OCI-LY3 (cell line): Measurements from ENCODE around the gene GPR3.
"Not testable (repeated sequence)": the region's sequence is repeated elsewhere in the genome, so short reads cannot be mapped to it uniquely, and the experiment has no call there.

ENCODE experiments used
- H2AFZ ChIP-seq: fragments of 200-600, 300-600 bp; shearing (Covaris generic); 2 replicates; pipeline ENCODE4 v1.6.0; 2014; ENCODE audit warnings: antibody characterized with exemption, low read depth, low read length
- H3K27ac ChIP-seq: fragments of 200-600, 300-600 bp; sonication (generic); 2 replicates; pipeline ENCODE4 v1.5.1; 2014; ENCODE audit warnings: mild to moderate bottlenecking, low read length, moderate library complexity, mixed read lengths
- H3K27me3 ChIP-seq: fragments of 200-600, 300-600 bp; sonication (generic); 2 replicates; pipeline ENCODE4 v1.6.1; 2014; ENCODE audit warnings: low read depth, low read length, mixed read lengths
- H3K36me3 ChIP-seq: fragments of 200-600, 300-600 bp; sonication (generic); replicated peaks from 2 replicates; pipeline ENCODE3; 2014; ENCODE audit warnings: low read depth, low read length, mixed read lengths
- H3K4me1 ChIP-seq: fragments of 300-600, 200-600 bp; sonication (generic); 2 replicates; pipeline ENCODE4 v1.6.1; 2014; ENCODE audit warnings: low read length, mixed read lengths
- H3K4me2 ChIP-seq: fragments of 200-600, 300-600 bp; sonication (generic); 2 replicates; pipeline ENCODE4 v1.6.1; 2014; ENCODE audit warnings: low read length, mixed read lengths
- H3K4me3 ChIP-seq: fragments of 300-600, 200-600 bp; sonication (generic); 2 replicates; pipeline ENCODE4 v1.5.1; 2014; ENCODE audit warnings: antibody characterized with exemption, mild to moderate bottlenecking, low read length, moderate library complexity
- H3K79me2 ChIP-seq: fragments of 300-600, 200-600 bp; shearing (Covaris generic); 2 replicates; pipeline ENCODE4 v1.6.1; 2014; ENCODE audit warnings: mild to moderate bottlenecking, low read length, mixed read lengths
- H3K9ac ChIP-seq: fragments of 300-600, 200-600 bp; shearing (Covaris generic); 2 replicates; pipeline ENCODE4 v1.6.0; 2014; ENCODE audit warnings: mild to moderate bottlenecking, low read length, moderate library complexity
- H3K9me3 ChIP-seq: fragments of 200-600, 300-600 bp; shearing (Covaris generic); 2 replicates; pipeline ENCODE4 v1.6.1; 2014; ENCODE audit warnings: low read length, mixed read lengths; ENCODE audit not compliant: insufficient read depth
- H4K20me1 ChIP-seq: fragments of 200-600, 300-600 bp; sonication (generic); 2 replicates; pipeline ENCODE4 v1.6.1; 2016; ENCODE audit warnings: low read length, mixed read lengths; ENCODE audit not compliant: insufficient read depth
- EZH2phosphoT487 ChIP-seq: fragments of 200-600 bp; shearing (Covaris generic); IDR thresholded peaks from 2 replicates; pipeline ENCODE4 v1.6.1; 2018; ENCODE audit warnings: antibody characterized with exemption, mixed run types, low read depth
- TF ChIP-seq, protein P1 (sequence below): fragments of 200-600, 300-600 bp; sonication (generic); IDR thresholded peaks from 2 replicates; pipeline ENCODE4 v1.5.1; 2014; ENCODE audit warnings: antibody characterized with exemption, low read length, low read depth

The GPR3 gene

DNA sequence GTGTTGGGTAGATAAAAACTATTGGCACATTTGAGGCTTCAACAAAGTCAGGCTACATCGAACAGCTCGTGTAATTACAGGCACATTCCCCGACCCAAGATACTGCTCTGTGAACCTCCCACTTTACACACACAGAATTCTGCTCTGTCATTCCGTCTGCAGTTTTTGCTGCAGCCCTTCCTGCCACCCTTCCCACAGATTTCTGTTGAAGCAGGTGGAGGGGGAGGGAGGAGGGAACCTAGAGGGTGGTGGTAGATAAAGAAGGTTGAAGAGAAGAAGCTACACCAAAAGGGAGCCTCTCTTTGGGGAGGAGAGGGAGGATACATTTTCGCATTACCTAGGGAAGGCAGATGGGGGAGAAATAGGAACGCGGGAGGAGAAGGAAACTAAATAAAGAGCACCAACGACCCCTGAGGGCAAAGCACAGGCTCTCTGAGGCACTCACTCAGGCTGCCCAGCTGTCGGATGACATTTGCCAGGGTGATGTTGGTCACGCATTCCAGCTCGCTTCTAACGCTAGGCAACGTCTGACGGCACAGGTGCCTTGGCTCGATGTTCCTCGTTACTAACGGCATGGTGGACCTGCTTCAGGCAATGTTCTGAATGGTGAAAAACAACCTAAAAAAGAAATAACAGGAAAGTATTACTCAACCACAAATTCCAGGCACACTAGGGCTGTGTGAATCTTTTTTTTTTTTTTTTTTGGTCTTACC is 36.0 kb downstream of the GPR3 start:
- Histone ChIP-seq H3K4me3 (no peak overlapping the region), H2AFZ (no peak overlapping the region), H3K36me3 (peaks cover 6% of the 10 kb centered on the region), H3K27ac (no peak overlapping the region), H3K9ac (no peak overlapping the region), H4K20me1 (peaks cover 27% of the 10 kb centered on the region), H3K4me1 (peaks cover 30% of the 10 kb centered on the region), H3K4me2 (no peak overlapping the region), H3K9me3 (no peaks in the 10 kb centered on the region), H3K27me3 (no peaks in the 10 kb centered on the region), H3K79me2 (peaks cover 7% of the 10 kb centered on the region)
- TF ChIP-seq, protein P1, sequence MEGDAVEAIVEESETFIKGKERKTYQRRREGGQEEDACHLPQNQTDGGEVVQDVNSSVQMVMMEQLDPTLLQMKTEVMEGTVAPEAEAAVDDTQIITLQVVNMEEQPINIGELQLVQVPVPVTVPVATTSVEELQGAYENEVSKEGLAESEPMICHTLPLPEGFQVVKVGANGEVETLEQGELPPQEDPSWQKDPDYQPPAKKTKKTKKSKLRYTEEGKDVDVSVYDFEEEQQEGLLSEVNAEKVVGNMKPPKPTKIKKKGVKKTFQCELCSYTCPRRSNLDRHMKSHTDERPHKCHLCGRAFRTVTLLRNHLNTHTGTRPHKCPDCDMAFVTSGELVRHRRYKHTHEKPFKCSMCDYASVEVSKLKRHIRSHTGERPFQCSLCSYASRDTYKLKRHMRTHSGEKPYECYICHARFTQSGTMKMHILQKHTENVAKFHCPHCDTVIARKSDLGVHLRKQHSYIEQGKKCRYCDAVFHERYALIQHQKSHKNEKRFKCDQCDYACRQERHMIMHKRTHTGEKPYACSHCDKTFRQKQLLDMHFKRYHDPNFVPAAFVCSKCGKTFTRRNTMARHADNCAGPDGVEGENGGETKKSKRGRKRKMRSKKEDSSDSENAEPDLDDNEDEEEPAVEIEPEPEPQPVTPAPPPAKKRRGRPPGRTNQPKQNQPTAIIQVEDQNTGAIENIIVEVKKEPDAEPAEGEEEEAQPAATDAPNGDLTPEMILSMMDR: no peak
- TF ChIP-seq EZH2phosphoT487: no peak

DNA sequence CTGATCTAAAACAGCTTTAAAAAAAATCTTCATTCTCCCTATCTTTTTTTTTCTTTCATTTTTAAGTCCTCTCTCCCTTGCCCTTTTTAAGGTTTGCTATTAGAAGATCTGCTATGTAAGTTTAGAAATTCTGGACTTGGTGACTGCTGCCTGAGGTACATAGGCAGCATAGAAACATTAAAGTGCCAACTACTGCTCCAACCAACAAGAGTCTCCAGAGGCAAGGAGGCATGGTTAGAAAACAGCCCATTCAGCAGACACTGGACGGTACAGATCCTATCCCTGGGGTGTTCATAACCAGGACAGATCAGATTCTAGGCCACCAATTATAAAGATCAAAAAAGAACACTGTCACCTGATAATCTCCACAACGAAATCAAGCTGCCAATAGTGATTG is 36.6 kb downstream of the GPR3 start:
- H3K9me3 ChIP-seq: no peaks in the 10 kb centered on the region
- H3K36me3 ChIP-seq: peaks cover 6% of the 10 kb centered on the region
- H2AFZ ChIP-seq: no peak overlapping the region
- no peak overlapping the region for H3K4me2 ChIP-seq
- peaks cover 26% of the 10 kb centered on the region for H3K4me1 ChIP-seq
- no peak overlapping the region for H3K27ac ChIP-seq
- peaks cover 33% of the 10 kb centered on the region for H4K20me1 ChIP-seq
- H3K27me3 ChIP-seq: no peaks in the 10 kb centered on the region
- H3K4me3 ChIP-seq: no peak overlapping the region
- no peak overlapping the region for H3K9ac ChIP-seq
- TF ChIP-seq, protein P1: no peak
- TF ChIP-seq EZH2phosphoT487: no peak
- peaks cover 12% of the 10 kb centered on the region for H3K79me2 ChIP-seq

DNA sequence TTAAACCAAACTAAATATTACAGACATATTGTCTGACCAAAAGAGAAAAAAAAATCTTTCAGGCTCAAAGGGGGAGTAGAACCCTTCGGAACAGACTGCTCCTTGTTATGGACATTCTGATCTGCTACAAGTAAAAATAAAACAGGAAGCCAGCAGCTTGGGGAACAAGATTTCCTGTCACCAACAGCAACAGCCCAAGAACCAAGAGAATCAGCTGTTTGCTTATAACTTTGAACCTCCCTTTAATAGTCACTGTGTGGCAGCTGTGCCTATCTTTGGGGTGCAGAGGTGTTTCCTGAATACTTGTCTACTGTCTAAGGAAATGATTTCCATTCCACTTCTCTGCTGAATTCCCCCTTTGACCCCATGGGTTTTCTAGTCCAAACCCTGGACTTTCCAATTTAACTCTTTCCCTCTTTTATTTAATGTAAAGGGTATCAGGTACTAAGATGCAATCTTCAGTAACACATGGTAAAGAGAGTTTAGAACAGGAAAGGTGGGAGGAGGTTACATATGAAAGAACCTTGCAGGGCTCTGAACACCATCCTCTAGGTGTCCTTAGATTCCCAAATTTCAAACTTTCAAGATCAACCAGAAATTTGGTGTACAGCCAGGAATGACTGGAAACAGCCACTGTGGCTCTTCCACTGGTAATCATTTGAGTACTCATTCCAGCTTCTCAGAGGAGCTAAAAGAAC is 38.6 kb downstream of the GPR3 start:
- no peaks in the 10 kb centered on the region for H3K9me3 ChIP-seq
- no peak overlapping the region for H3K27ac ChIP-seq
- peaks cover 25% of the 10 kb centered on the region for H3K79me2 ChIP-seq
- H3K9ac ChIP-seq: no peak overlapping the region
- no peaks in the 10 kb centered on the region for H3K27me3 ChIP-seq
- H3K4me3 ChIP-seq: no peak overlapping the region
- H2AFZ ChIP-seq: no peak overlapping the region
- H3K4me1 ChIP-seq: peaks cover 32% of the 10 kb centered on the region
- H3K4me2 ChIP-seq: no peak overlapping the region; the same call in 1 of the 2 replicates
- no peak for TF ChIP-seq EZH2phosphoT487
- TF ChIP-seq, protein P1: no peak
- H4K20me1 ChIP-seq: peaks cover 42% of the 10 kb centered on the region
- H3K36me3 ChIP-seq: peaks cover 6% of the 10 kb centered on the region

DNA sequence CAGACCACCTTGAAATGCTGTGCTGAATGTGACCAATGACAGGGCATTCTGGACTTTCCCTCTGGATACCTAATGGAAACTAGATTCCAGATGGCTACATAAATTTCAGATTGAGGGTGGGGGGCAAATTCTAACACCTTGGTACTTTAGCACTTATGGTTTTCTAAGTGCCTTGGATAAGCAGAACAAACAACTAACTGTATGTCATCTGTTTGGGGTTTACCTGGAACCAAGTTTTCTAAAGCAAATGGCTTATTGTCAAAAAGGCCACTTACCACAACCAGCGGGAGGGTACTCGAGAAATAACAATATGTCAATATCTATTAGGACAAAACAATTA is 39.1 kb downstream of the GPR3 start:
- H3K79me2 ChIP-seq: peaks cover 28% of the 10 kb centered on the region
- H3K9me3 ChIP-seq: no peaks in the 10 kb centered on the region
- H3K27ac ChIP-seq: no peak overlapping the region
- peaks cover 38% of the 10 kb centered on the region for H3K4me1 ChIP-seq
- H3K9ac ChIP-seq: no peak overlapping the region
- peaks cover 6% of the 10 kb centered on the region for H3K36me3 ChIP-seq
- H4K20me1 ChIP-seq: peaks cover 46% of the 10 kb centered on the region
- no peak overlapping the region for H3K4me2 ChIP-seq
- TF ChIP-seq, protein P1: no peak
- no peak for TF ChIP-seq EZH2phosphoT487
- H3K27me3 ChIP-seq: no peaks in the 10 kb centered on the region
- H3K4me3 ChIP-seq: no peak overlapping the region
- no peak overlapping the region for H2AFZ ChIP-seq

DNA sequence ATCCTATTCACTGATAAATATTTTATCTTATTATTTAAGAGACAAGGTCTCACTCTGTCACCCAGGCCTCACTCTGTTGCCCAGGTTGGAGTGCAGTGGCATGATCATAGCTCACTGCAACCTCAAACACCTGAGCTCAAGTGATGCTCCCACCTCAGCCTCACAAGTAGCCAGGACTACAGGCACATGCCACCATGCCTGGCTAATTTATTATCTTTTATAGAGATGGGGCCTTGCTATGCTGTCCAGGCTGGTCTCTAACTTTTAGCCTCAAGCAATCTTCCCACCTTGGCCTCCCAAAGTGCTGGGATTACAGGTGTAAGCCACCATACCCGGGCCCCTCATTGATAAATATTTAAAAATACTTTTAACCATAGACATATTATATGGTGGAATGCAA is 40.3 kb downstream of the GPR3 start:
- H3K79me2 ChIP-seq: peaks cover 39% of the 10 kb centered on the region
- peaks cover 39% of the 10 kb centered on the region for H3K4me1 ChIP-seq
- not testable (repeated sequence) for H3K36me3 ChIP-seq, H3K4me3 ChIP-seq, H3K27me3 ChIP-seq, H3K9ac ChIP-seq, H3K27ac ChIP-seq, H3K4me2 ChIP-seq, H3K9me3 ChIP-seq, H2AFZ ChIP-seq
- H4K20me1 ChIP-seq: peaks cover 48% of the 10 kb centered on the region
